HL-60 (cell line): ENCODE results near the gene USP14.

Source experiments
- CTCF ChIP-seq: IDR thresholded peaks from one replicate; pipeline ENCODE4 v1.5.1; 2011; ENCODE audit warnings: low read length, control low read depth, inconsistent platforms; ENCODE audit not compliant: insufficient read depth
- GABPA ChIP-seq: IDR thresholded peaks from 2 replicates; pipeline ENCODE4 v1.6.1; 2012; ENCODE audit warnings: low read depth
- REST ChIP-seq: IDR thresholded peaks from 2 replicates; pipeline ENCODE4 v1.6.1; 2012; ENCODE audit warnings: low read depth; ENCODE audit not compliant: insufficient replicate concordance

GRCh38 chr18:248053-248452, 89.7 kb downstream of the USP14 start:
- TF ChIP-seq CTCF (no peak), GABPA (no peak), REST (no peak)
